ENCODE measurements around the gene GPR65. TPM values are rescaled to one million over a fixed set of nuclear protein-coding genes. Genes with fewer than 3 reads are reported as not detected.

The GPR65 gene
- total and polyA plus RNA-seq, 10 donors, result 9.4 to 28.6 (median 14.1) TPM

- H3K27ac ChIP-seq, result peak overlapping the region in 3 of 8 donors; percentile 69 to 72 (median 72)
- H3K4me1 ChIP-seq, result peaks cover 0 to 23% (median 0%) of the 10 kb centered on the region in 6 donors
- intact Hi-C loops (cut with DNase I; ENCODE audit: low total_unique reads), result no loop called here
- no peaks in the 10 kb centered on the region for H3K36me3 ChIP-seq
- H3K9me3 ChIP-seq, result no peaks in the 10 kb centered on the region
- TF ChIP-seq CTCF (IDR thresholded peaks at IDR 0.05 in 8 of 11, conservative IDR thresholded peaks at IDR 0.05 in 3 of 11), result no peak
- no peak for TF ChIP-seq POLR2AphosphoS5 (IDR thresholded peaks at IDR 0.05)
- TF ChIP-seq POLR2A (IDR thresholded peaks at IDR 0.05), result no peak
- H3K4me3 ChIP-seq, result no peak overlapping the region
- DNase-seq, result no peak
- no peaks in the 10 kb centered on the region for H3K27me3 ChIP-seq (replicated peaks in 1 of 7)
- 22 to 59% (median 28%) methylated on average over 1 of the region's 1 CpG for WGBS, 5 donors
Measured at GRCh38 chr14:88044444-88044758, 39.5 kb downstream of the GPR65 start.

- peaks cover 0 to 23% (median 0%) of the 10 kb centered on the region in 6 donors for H3K4me1 ChIP-seq
- no peak for DNase-seq
- peak overlapping the region in 5 of 8 donors; percentile 35 to 72 (median 69) for H3K27ac ChIP-seq
- H3K4me3 ChIP-seq, result no peak overlapping the region
- intact Hi-C loops (cut with DNase I; ENCODE audit: low total_unique reads), result no loop called here
- no peaks in the 10 kb centered on the region for H3K27me3 ChIP-seq (replicated peaks in 1 of 7)
- 50 to 65% (median 55%) methylated on average over 4 of the region's 4 CpGs for WGBS, 5 donors
- no peaks in the 10 kb centered on the region for H3K36me3 ChIP-seq
- TF ChIP-seq CTCF (IDR thresholded peaks at IDR 0.05 in 8 of 11, conservative IDR thresholded peaks at IDR 0.05 in 3 of 11), result no peak
- no peak for TF ChIP-seq POLR2A (IDR thresholded peaks at IDR 0.05)
- TF ChIP-seq POLR2AphosphoS5 (IDR thresholded peaks at IDR 0.05), result no peak
- H3K9me3 ChIP-seq, result no peaks in the 10 kb centered on the region
Measured at GRCh38 chr14:88044776-88045446, 40.0 kb downstream of the GPR65 start.

- intact Hi-C loops (cut with DNase I; ENCODE audit: low total_unique reads), result no loop called here
- Histone ChIP-seq H3K4me1 (peaks cover 0 to 23% (median 0%) of the 10 kb centered on the region in 6 donors), H3K4me3 (no peak overlapping the region), H3K27ac (peak overlapping the region in 5 of 8 donors; percentile 35 to 72 (median 69)), H3K9me3 (no peaks in the 10 kb centered on the region), H3K36me3 (no peaks in the 10 kb centered on the region), H3K27me3 (replicated peaks in 1 of 7) (no peaks in the 10 kb centered on the region)
- peak in 1 of 3 donors; percentile 64 for TF ChIP-seq POLR2AphosphoS5 (IDR thresholded peaks at IDR 0.05)
- no peak for TF ChIP-seq POLR2A (IDR thresholded peaks at IDR 0.05)
- 38 to 59% (median 49%) methylated on average over 3 of the region's 3 CpGs for WGBS, 5 donors
- DNase-seq, result no peak
Measured at GRCh38 chr14:88045705-88046104, 40.8 kb downstream of the GPR65 start.

GRCh38 chr14:88048351-88048750 lies 43.4 kb downstream of the GPR65 start:
- Histone ChIP-seq H3K4me3 (no peak overlapping the region), H3K36me3 (no peaks in the 10 kb centered on the region), H3K27me3 (replicated peaks in 1 of 7) (no peaks in the 10 kb centered on the region), H3K4me1 (peaks cover 0 to 23% (median 0%) of the 10 kb centered on the region in 6 donors), H3K27ac (peak overlapping the region in 4 of 8 donors; percentile 10 to 62 (median 54)), H3K9me3 (no peaks in the 10 kb centered on the region)
- intact Hi-C loops (cut with DNase I; ENCODE audit: low total_unique reads), result no loop called here
- DNase-seq, result no peak
- 64 to 79% (median 71%) methylated on average over 1 of the region's 1 CpG for WGBS, 5 donors
- TF ChIP-seq POLR2A (IDR thresholded peaks at IDR 0.05) (no peak), CTCF (IDR thresholded peaks at IDR 0.05 in 8 of 11, conservative IDR thresholded peaks at IDR 0.05 in 3 of 11) (no peak), POLR2AphosphoS5 (IDR thresholded peaks at IDR 0.05) (no peak)

Measured in spleen (tissue), 11 donors.